HepG2 (cell line): Measurements from ENCODE around the gene UBR3. TPM values are rescaled to one million over a fixed set of nuclear protein-coding genes. Genes with fewer than 3 reads are reported as not detected.
A peak's percentile ranks its signal among the peaks of the same experiment; 100 is the strongest.

Experiments used
- ATAC-seq: fragments of 200-7000 bp; cut with Tn5 transposase; 3 replicates; pipeline ENCODE4 v1.9.1; 2020; ENCODE audit warnings: mild to moderate bottlenecking, moderate library complexity
- BruUV-seq: library from RNA; stranded (reverse); fragments of 400-500 nt; replicated peaks from 2 replicates; lab custom pipeline; 2021; lab: Mats Ljungman, UMichigan
- CTCF ChIA-PET: fragments of 300-600 bp; formaldehyde crosslinking; extraction: SDS; loops from one replicate; lab custom pipeline; 2021; ENCODE audit warnings: low total read pairs, inconsistent platforms, low intra/inter-chr PET ratio; lab: Yijun Ruan, JAX
- POLR2A ChIA-PET: fragments of 350-600 bp; sonication (Branson Sonifier 250); formaldehyde crosslinking; loops from one replicate; lab custom pipeline; 2020; ENCODE audit warnings: antibody characterized with exemption, inconsistent platforms; lab: Yijun Ruan, JAX
- DNase-seq: peaks from one replicate; pipeline ENCODE4 v3.0.0-alpha.2; 2015; ENCODE audit warnings: low spot score
- FAIRE-seq: peaks from 3 replicates; lab custom pipeline; 2011; peaks lifted over from hg19 to GRCh38; lab: Jason Lieb, UNC
- H2AFZ ChIP-seq: one replicate; pipeline ENCODE4 v1.6.1; 2011; ENCODE audit warnings: low read length, inconsistent platforms
- H3K27ac ChIP-seq: fragments of 300-600 bp; 3 replicates; pipeline ENCODE4 v1.8.0; 2011; ENCODE audit warnings: mixed run types, mild to moderate bottlenecking, mixed read lengths, low read length, inconsistent platforms; ENCODE audit not compliant: insufficient read depth; ENCODE audit errors: extremely low read length
- H3K27me3 ChIP-seq, 2 experiments: fragments of 200-600 bp in 1 of 2; 2 replicates in 1 of 2; 3 replicates in 1 of 2; pipeline versions ENCODE4 v1.6.0 to v1.8.0; 2011; ENCODE audit warnings: low read length in 2 of 2, mild to moderate bottlenecking in 2 of 2, moderate library complexity in 2 of 2, inconsistent platforms in 1 of 2; ENCODE audit not compliant: insufficient read depth in 2 of 2, control insufficient read depth in 1 of 2
- H3K36me3 ChIP-seq, 2 experiments: fragments of 200-600 bp in 1 of 2; replicated peaks in 1 of 2; 2 replicates in 1 of 2; 3 replicates in 1 of 2; pipeline versions ENCODE4 v1.5.1 to v1.8.0; 2011; ENCODE audit warnings: low read length in 2 of 2, inconsistent platforms in 1 of 2; ENCODE audit not compliant: insufficient read depth in 2 of 2, control insufficient read depth in 1 of 2
- H3K4me1 ChIP-seq: 2 replicates; pipeline ENCODE4 v1.5.1; 2012; ENCODE audit warnings: low read length, inconsistent platforms; ENCODE audit not compliant: insufficient read depth
- H3K4me2 ChIP-seq: 2 replicates; pipeline ENCODE4 v1.6.0; 2011; ENCODE audit warnings: low read depth, low read length, inconsistent platforms
- H3K4me3 ChIP-seq, 3 experiments: fragments of 200-600 bp in 1 of 3; sonication (generic), shearing (Covaris generic) in 1 of 3; replicated peaks in 1 of 3; 2 replicates each; pipeline ENCODE4 v1.5.1; 2011 to 2016; ENCODE audit warnings: low read length in 3 of 3, inconsistent platforms in 2 of 3, low read depth in 2 of 3, mild to moderate bottlenecking in 2 of 3, control low read depth in 1 of 3, mixed read lengths in 1 of 3; ENCODE audit not compliant: insufficient read depth in 1 of 3
- H3K79me2 ChIP-seq: one replicate; pipeline ENCODE4 v1.6.1; 2011; ENCODE audit warnings: low read length, inconsistent platforms; ENCODE audit not compliant: insufficient read depth
- H3K9ac ChIP-seq: 2 replicates; pipeline ENCODE4 v1.6.0; 2011; ENCODE audit warnings: mild to moderate bottlenecking, low read depth, low read length, inconsistent platforms; ENCODE audit not compliant: insufficient read depth
- H3K9me3 ChIP-seq: 2 replicates; pipeline ENCODE4 v1.5.1; 2012; ENCODE audit warnings: mild to moderate bottlenecking, low read length
- H4K20me1 ChIP-seq: 2 replicates; pipeline ENCODE4 v1.6.0; 2011; ENCODE audit warnings: inconsistent platforms, mild to moderate bottlenecking, low read length, moderate library complexity; ENCODE audit not compliant: insufficient read depth
- ATF4 ChIP-seq, 2 experiments: fragments of 450-650 bp in 1 of 2; sonication (generic) in 1 of 2; formaldehyde crosslinking; IDR thresholded peaks; 2 replicates each; pipeline versions ENCODE4 v1.5.0 to v1.8.0; 2020 to 2022; ENCODE audit warnings: mild to moderate bottlenecking in 1 of 2, missing genetic modification reagents in 1 of 2
- CERS6 ChIP-seq: sonication (generic); formaldehyde crosslinking; IDR thresholded peaks from 2 replicates; pipeline ENCODE4 v1.5.0; 2020; ENCODE audit warnings: missing genetic modification reagents
- DRAP1 ChIP-seq: IDR thresholded peaks from 2 replicates; pipeline ENCODE4 v1.6.1; 2016; ENCODE audit warnings: missing genetic modification reagents, missing compliant biosample characterization
- IRX3 ChIP-seq: sonication (generic); formaldehyde crosslinking; IDR thresholded peaks from 2 replicates; pipeline ENCODE4 v1.8.1; 2023; ENCODE audit warnings: mild to moderate bottlenecking, low read depth, missing genetic modification reagents, borderline replicate concordance
- MTERF4 ChIP-seq: sonication (generic); formaldehyde crosslinking; IDR thresholded peaks from 2 replicates; pipeline ENCODE4 v1.8.0; 2023; ENCODE audit warnings: mild to moderate bottlenecking, missing genetic modification reagents
- RXRB ChIP-seq: IDR thresholded peaks from 2 replicates; pipeline ENCODE4 v1.6.1; 2016; ENCODE audit warnings: borderline replicate concordance, missing genetic modification reagents, missing compliant biosample characterization
- ZKSCAN8 ChIP-seq: IDR thresholded peaks from 2 replicates; pipeline ENCODE4 v1.6.1; 2016; ENCODE audit warnings: borderline replicate concordance, missing genetic modification reagents, missing compliant biosample characterization
- ZNF879 ChIP-seq: sonication (generic); formaldehyde crosslinking; IDR thresholded peaks from 2 replicates; pipeline ENCODE4 v1.8.1; 2023; ENCODE audit warnings: missing genetic modification reagents
- WGBS: methylation state at CpG from one replicate; pipeline ENCODE4 v1.1.6; 2017; ENCODE audit warnings: low lambda C conversion rate; 5-methylcytosine and 5-hydroxymethylcytosine counted together
- in situ Hi-C: cut with HindIII; loops from 2 replicates; pipeline ENCODE4 v1.10.0; 2017; ENCODE audit warnings: low pct_unique_long_range_greater_than_20kb; ENCODE audit not compliant: extremely low pct_ligation_motif_present
- intact Hi-C: fragments of 100-400 bp; cut with micrococcal nuclease; formaldehyde crosslinking; loops from one replicate; pipeline ENCODE4 v1.10.0; 2022; ENCODE audit not compliant: unreplicated experiment
- polyA plus RNA-seq, 8 experiments: library from polyadenylated mRNA; depleted of rRNA in 3 of 8; stranded (reverse) in 7 of 8; unstranded in 1 of 8; fragments of >200 nt; fragmentation: Illumina TruSeq in 4 of 8; extraction: Trizol in 4 of 8; gene quantifications; 2 replicates each; pipeline versions ENCODE4 v1.2.1 to v1.2.3, GENCODE V29; 2011 to 2016; ENCODE audit warnings: low read depth in 4 of 8, missing spikeins in 1 of 8, mixed read lengths in 1 of 8; ENCODE audit not compliant: insufficient read depth in 1 of 8
- total RNA-seq, 5 experiments: library from RNA; depleted of rRNA; stranded (reverse); fragments of >200 nt; fragmentation: Illumina TruSeq; extraction: Trizol; gene quantifications; 2 replicates each; pipeline ENCODE4 v1.2.3, GENCODE V29; 2016; ENCODE audit warnings: low read depth in 1 of 5

The UBR3 gene
- total and polyA plus RNA-seq, 2 of the 13 experiments (the other 11 are each of a cell fraction or from before 2014, with no cell fraction given) = 15.1 to 28.0 TPM

- H3K27ac ChIP-seq = peak overlapping the region; percentile 69
- H4K20me1 ChIP-seq = peaks cover 12% of the 10 kb centered on the region
- H3K9ac ChIP-seq = peak overlapping the region; percentile 88
- DNase-seq = no peak
- peak overlapping the region; percentile 73 for H2AFZ ChIP-seq
- no peak; the same call in 2 of the 3 replicates for ATAC-seq
- TF ChIP-seq MTERF4 (CRISPR knock-in tag) (0 out of 2 replicates have a peak, but pooled peaks have one; percentile 9), ZNF879 (CRISPR knock-in tag) (0 out of 2 replicates have a peak, but pooled peaks have one; percentile 15), RXRB (CRISPR knock-in tag) (0 out of 2 replicates have a peak, but pooled peaks have one; percentile 1), DRAP1 (CRISPR knock-in tag) (peak; percentile 18; the same call in 1 of the 2 replicates), IRX3 (0 out of 2 replicates have a peak, but pooled peaks have one; percentile 8), CERS6 (CRISPR knock-in tag) (no peak), ZKSCAN8 (CRISPR knock-in tag) (no peak), ATF4 (CRISPR knock-in tag; IDR thresholded peaks at IDR 0.05) (0 out of 4 replicates have a peak, but pooled peaks of 1 of the 2 experiments have one; percentile 4)
- WGBS = 9% methylated on average over 4 of the region's 4 CpGs
- H3K4me1 ChIP-seq = peaks cover 52% of the 10 kb centered on the region
- peak overlapping the region; percentile 86 to 97 (median 88) for H3K4me3 ChIP-seq
- peaks cover 3 to 16% of the 10 kb centered on the region in 2 experiments; a peak in 3 of 5 replicates for H3K36me3 ChIP-seq
- H3K27me3 ChIP-seq = no peaks in the 10 kb centered on the region; a peak in 1 of 5 replicates
- TSS peak; percentile 74 for BruUV-seq
- peak overlapping the region; percentile 94 for H3K4me2 ChIP-seq
- ChIA-PET POLR2A (interaction anchor here (1.6 kb wide), 2 partner anchors 11 to 25 kb away, joined by 7 to 9 read pairs; partner anchors contain the start of gene SSB), CTCF (interaction anchor here (1.9 to 2.2 kb wide), 2 partner anchors 53 to 104 kb away, joined by 15 to 21 read pairs; no protein-coding TSS in a partner anchor)
- FAIRE-seq = no peak
- intact Hi-C loops = loop anchor here (2.0 kb wide), 1 partner anchor 105 kb away; no protein-coding TSS in a partner anchor
- in situ Hi-C loops = no loop called here
- H3K9me3 ChIP-seq = no peaks in the 10 kb centered on the region
- peaks cover 45% of the 10 kb centered on the region for H3K79me2 ChIP-seq
Observed at GRCh38 chr2:169823996-169824372, 3.3 kb upstream of the UBR3 start.
